Activated T-cell treated with anti-CD3 and anti-CD28 coated beads for 48 hours (primary cell): ENCODE measurements around the gene ST14.
"Not testable (repeated sequence)": the region's sequence is repeated elsewhere in the genome, so short reads cannot be mapped to it uniquely, and the experiment has no call there.

Experiments
- DNase-seq: peaks from one replicate; pipeline ENCODE4 v3.0.0-alpha.2; 2020; ENCODE audit warnings: low read depth

The ST14 gene

GRCh38 chr11:130237282-130238006, 77.9 kb downstream of the ST14 start:
- DNase-seq = no peak

- no peak for DNase-seq
These were observed 82.1 kb downstream of the ST14 start for GRCh38 chr11:130241713-130242112.

- DNase-seq = no peak
These were observed 84.2 kb downstream of the ST14 start for GRCh38 chr11:130243816-130244215.

DNA sequence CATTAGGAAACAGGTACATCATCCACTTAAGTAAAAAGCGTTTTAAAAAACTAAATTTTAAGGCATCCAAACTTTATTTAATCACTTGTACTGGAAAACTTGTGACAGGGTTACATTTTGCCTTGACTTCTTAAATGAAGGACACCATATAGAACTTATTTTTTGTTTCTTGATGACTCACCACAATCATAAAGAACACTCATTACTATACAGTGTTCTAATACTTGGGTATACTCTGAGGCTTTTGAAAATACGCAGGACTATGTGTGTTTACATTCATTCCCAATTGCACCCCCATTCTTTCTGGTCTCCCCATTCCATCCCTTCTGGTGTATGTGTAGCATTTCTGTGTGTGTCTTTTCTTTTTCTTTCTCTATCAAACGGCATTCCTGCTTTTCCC, 85.3 kb downstream of the ST14 start:
- DNase-seq = no peak

GRCh38 chr11:130245375-130245774, 85.8 kb downstream of the ST14 start:
- DNase-seq = not testable (repeated sequence)

DNA sequence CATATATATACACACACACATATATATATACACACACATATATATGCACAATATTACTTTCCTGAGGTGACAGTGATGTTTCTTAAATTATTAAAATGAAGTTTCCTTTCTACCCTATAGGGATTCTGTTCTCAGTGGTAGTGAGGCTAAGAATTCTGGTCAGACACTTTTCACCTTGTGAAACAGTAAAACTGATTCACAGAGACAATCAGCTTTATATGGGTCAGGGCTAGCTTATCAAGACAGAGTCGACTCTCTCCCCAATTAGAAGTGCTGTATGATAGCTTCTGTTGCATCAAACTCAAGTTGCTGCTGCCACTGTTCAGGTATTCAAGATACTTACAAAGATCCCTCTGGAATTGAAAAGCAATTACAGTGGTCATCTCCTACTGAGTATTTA, 86.7 kb downstream of the ST14 start:
- no peak for DNase-seq

DNA sequence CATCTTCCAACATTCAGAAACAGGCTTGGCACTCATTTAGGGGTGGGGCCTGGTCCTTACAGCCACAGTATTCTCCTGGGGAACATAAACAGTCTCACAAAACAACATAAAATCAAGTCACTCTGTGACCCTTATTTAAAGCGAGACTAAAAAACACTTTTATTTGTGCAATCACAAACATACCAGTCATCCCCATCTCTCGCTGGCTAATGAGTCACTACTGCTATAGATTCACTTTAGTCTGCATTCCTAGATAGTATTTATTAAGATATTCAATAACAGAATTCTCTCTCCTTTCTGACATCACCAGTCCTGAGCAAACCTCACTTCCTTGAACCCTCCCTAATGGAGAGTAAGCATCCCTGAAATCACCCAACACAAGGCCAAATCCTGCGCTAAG, 87.2 kb downstream of the ST14 start:
- no peak for DNase-seq

- DNase-seq = no peak
These were observed 87.7 kb downstream of the ST14 start for GRCh38 chr11:130247319-130247718.

GRCh38 chr11:130249371-130249770, 89.8 kb downstream of the ST14 start:
- DNase-seq = no peak

- not testable (repeated sequence) for DNase-seq
These were observed 90.3 kb downstream of the ST14 start for GRCh38 chr11:130249929-130250328.

- DNase-seq = not testable (repeated sequence)
These were observed 92.2 kb downstream of the ST14 start for GRCh38 chr11:130251763-130252162.
